GM19023 (cell line): ENCODE data around the gene TMTC1.
"Not testable (repeated sequence)": the region's sequence is repeated elsewhere in the genome, so short reads cannot be mapped to it uniquely, and the experiment has no call there.

Experiments used
- ATAC-seq: cut with Tn5 transposase; IDR thresholded peaks from one replicate; pipeline ENCODE4 v1.9.1; 2021; ENCODE audit warnings: mild to moderate bottlenecking, moderate library complexity; ENCODE audit not compliant: unreplicated experiment

TMTC1 gene

GRCh38 chr12:29581631-29582030 lies 202.1 kb downstream of the TMTC1 start:
- ATAC-seq: no peak

DNA sequence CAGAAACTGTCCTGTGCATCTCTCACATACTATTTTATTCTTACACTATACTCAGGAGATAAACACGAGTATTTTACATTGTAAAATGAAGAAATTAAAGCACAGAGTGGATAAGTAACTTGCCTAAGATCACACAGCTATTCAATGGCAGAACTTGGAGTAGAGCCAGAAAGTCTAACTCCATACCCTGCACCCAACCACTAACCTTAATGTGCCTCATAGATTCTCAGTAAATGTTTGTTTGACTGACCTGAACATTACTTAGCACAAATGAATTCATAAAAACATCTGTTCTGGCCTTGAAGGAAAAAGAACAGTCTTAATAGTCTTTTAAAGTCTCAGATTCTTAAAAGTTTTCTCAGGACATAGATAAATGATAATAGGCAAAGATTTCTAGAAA lies 202.8 kb downstream of the TMTC1 start:
- ATAC-seq: no peak

DNA sequence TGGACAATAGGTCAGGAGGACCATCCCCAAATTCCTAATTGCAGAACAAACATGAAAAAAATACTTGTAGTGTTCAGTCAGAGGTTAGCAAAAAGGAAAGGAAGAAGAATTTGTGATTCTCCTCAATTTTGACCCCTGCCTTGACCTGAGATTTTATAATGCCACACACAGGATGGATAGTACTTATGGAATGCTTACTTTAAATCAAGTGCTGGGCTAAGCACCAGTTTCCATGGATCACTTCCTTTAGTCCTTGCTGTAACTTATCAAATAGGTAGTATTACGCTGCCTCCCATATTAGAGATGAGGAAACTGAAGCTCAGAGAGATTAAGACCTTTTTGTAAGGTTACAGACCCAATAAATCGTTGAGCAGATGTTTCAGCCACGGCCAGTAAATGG lies 205.0 kb downstream of the TMTC1 start:
- ATAC-seq: no peak

DNA sequence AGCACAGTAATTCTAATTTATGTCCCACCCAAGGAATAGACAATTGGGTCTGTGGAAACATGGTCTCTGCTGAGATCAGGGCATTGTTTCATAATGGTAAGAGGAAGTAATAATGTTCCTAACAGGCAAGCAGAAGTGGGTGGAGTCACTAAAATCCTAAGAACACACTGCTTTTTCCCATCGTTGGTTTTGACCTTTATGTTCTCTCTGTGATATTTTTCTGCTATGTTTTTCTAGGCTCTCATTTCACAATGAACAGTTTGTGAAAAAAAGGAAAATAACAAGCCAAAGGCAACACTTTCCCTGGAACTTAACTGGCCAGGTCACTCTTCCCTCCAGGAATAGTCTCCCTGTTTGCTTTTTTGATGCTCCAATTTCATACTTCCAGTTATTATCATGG lies 205.7 kb downstream of the TMTC1 start:
- ATAC-seq: no peak

DNA sequence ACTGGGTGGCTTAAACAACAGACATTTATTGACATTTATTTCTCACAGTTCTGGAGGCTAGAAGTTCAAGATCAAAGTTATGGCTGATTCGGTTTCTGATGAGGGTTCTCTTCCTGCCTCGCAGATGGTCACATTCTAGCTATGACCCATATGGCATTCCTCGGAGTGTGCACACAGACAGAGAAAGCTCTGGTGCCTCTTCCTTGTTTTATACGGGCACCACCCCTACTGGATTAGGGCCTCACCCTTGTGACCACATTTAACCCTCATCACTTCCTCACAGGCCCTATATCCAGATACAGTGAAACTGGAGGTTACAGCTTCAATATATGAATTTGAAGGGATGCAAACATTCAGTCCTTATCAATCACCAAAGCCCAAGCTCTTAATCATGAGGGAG lies 209.2 kb downstream of the TMTC1 start:
- ATAC-seq: no peak

DNA sequence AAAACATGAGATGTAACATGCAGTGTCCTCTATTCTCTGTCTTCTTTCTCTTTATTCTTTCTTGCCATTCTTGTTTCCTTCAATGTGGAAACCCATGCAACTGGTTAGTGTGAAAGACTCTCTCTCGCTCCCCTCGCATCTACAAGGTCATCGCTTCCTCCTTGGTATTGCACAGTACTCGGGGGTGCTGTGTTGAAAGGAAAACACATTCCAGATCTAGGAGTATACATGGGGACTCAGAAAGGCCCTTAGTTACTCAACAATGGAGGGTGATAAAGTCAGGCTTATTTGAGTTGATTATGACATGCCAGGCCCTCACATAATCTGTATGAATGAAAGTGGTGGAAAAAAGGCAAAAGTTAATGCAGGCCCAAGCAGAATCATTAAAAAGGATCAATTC lies 210.8 kb downstream of the TMTC1 start:
- no peak for ATAC-seq

DNA sequence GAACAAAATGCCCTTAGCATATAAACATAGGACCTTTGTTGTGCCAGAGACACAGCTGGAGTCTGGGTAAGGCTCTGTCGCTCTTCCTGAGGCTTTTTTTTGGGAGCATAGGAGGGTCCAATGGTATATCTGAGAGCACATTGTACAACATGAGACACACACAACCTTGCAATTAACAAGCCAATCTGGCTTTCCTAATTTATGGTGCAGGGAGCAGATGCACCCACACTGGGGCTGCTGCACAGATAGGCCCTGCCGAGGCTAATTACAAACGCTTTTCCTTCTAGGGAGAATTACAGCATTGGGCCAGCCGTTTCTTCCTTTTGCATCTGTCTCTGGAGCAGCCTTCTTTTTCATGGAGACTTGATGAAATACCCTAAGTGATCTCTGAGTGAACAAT lies 211.3 kb downstream of the TMTC1 start:
- ATAC-seq: no peak

- ATAC-seq: no peak
Measured at GRCh38 chr12:29569132-29569757, 214.5 kb downstream of the TMTC1 start.

- ATAC-seq: no peak
Measured at GRCh38 chr12:29566441-29566840, 217.3 kb downstream of the TMTC1 start.

DNA sequence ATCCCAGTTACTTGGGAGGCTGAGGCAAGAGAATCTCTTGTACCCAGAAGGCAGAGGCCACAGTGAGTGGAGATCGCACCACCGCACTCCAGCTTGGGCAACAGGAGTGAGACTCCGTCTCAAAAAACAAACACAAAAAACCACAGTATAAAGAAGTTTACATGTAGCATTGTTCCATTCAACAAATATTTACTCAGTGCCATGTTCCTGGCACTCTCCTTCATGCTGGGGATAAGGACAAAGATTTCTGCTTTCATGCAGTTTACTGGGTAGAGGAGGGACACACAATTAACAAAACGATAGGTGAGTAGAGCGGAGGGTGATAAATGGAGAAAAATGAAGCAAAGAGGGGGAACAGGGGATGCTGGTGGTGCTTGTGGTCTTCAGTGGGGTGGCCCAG lies 218.0 kb downstream of the TMTC1 start:
- ATAC-seq: no peak

DNA sequence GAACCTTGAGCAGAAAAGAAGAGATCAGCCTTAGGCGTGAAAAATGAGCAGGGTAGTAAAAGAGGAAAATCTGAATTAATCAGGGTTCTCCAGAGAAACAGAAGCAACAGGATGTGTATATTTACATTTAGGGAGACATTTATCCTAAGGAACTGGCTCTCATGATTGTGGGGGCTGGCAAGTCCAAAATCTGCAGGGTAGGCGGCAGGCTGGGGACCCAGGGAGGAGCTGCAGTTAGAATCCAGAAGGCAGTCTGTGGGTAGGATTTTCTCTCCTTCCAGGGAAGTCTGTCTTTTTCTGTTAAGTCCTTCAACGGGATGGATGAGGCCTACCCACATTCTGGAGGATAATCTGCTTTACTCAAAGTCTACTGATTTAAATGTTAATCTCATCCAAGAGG lies 218.8 kb downstream of the TMTC1 start:
- no peak for ATAC-seq

DNA sequence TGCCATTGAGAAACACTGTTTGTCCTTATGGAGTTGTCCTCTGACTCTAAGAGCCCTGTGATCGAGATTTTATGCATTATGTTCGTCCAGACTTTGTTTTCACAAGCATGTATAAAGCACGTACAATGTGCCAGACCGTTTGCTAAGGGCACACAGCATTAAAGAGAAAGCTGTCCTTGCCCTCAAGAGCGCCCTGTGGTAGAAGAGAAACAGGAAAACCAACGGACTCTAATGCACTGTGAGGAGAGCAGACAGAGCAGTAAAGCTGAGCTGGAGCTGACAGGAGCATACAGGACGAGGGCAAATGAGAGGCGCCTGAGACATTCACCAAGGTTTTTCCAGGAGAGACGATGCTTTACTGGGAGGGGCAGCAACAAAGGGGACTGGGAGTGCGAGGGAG lies 220.1 kb downstream of the TMTC1 start:
- ATAC-seq: no peak

GRCh38 chr12:29563071-29563470 lies 220.7 kb downstream of the TMTC1 start:
- no peak for ATAC-seq

DNA sequence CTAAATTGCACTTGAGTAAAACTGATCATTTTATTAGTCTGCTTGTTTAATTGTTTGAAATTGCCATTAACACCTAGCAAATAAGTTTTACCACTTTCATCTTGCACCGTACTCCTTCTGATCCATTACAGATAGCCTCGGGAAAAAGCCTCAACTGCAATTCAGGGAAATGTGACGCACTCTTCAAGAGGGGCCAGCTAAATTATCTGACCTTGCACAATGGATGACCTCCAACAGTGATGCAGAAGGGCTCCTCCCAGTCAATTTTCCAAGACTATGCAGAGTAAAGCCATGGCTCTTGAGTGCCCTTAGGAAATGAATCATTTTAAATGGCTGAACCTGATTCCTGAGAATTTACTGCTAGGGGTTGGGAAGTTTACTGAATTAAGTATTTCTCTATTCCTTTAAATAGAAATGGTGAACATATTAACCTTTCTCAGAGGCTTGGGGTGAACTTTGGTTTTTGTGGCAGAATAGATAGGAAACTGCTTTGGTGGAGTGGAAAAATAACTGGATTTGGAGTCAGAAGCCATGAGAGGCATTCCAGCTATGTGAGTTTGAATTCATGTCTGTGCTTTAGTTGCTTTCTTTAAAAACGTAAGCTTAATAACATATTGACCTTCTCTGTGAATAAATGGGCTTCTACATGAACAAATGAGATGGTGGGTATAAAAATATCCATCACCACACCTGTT lies 221.5 kb downstream of the TMTC1 start:
- ATAC-seq: no peak

DNA sequence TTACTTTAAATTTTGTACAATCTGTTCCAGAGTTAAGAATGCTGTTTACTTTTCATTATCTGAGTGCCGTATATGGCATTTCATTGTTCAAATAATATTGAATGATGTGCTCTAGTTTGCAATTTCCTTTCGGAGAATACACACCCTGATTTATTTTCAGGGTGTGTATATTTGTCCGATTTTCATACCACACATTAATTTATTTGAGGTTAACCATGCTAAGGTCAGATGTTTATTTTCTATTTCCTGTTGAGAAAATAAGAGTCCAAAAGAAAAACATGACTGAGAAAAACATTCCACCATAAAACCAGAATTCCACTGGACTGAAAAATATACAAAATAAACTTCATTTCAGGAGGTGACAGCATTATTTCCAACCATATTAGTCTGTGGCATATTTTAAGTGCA lies 222.1 kb downstream of the TMTC1 start:
- no peak for ATAC-seq

GRCh38 chr12:29559198-29559597 lies 224.5 kb downstream of the TMTC1 start:
- ATAC-seq: no peak

- no peak for ATAC-seq
Measured at GRCh38 chr12:29556363-29556762, 227.4 kb downstream of the TMTC1 start.

- ATAC-seq: not testable (repeated sequence)
Measured at GRCh38 chr12:29555451-29555850, 228.3 kb downstream of the TMTC1 start.

- no peak for ATAC-seq
Measured at GRCh38 chr12:29552994-29553748, 230.6 kb downstream of the TMTC1 start.

DNA sequence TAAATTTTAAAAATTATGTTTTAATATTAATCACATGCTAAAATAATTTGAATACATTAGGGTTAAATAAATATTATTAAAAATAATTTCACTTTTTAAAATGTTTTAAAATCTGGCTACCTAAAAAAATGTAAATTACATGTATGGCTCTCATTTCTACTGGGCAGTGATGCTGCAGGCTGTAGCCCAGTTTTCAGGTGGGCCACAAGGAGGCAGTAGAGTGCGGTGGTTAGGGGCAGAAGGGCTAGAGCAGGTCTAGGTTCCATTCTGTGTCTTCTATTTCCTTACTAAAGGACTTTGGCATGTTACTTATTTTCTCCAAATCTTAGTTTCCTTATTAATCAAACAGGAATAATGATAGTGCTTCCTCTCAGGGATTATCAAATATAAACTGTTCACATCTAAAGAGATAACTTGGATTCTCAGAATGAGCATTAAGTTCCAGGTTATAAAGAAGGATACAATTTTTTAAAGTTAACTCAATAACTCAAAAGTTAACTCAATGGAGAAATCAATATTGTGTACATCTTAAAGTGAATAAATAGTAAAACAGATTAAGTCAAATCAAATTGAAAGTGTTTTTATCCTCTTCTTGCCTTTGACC lies 231.3 kb downstream of the TMTC1 start:
- ATAC-seq: peak; percentile 95

DNA sequence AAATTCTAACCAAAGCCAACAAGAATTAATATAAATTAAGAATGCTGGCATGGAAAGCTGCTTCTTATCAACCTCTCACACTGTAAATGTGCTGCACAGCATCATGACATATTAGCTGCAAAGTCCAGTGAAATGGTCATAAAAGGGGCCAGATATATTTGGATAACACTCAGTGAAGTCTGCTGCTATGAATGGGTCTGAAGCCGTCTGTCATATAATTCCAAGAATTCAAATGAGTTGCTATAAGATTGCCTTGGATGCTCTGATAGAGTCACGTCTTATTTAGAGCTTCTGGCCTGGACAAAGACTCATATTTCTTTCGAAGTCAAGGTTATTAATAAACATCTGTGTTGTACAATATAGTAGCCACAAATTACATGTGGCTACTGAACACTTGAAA lies 231.9 kb downstream of the TMTC1 start:
- ATAC-seq: no peak

DNA sequence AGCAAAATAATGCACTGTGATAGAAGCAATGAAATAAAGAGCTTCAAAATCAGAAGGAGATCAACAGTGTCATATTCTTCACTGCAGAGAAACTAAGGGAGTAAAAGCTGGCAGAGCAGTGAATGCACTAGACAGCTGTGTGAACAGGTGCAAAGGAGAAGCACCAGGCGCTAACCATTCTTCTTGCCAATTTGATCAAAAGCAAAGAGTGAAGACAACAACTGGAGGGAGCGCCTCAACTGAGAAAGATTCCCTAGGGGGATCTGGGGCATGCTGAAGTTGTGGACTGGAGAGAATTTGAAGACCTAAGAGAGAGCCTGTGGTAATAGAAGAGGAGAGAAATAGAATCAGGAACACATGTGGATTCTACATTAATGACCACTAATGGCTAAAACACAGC lies 235.9 kb downstream of the TMTC1 start:
- no peak for ATAC-seq
